HepG2 (cell line): ENCODE results near the gene HNRNPM. TPM values are rescaled to one million over a fixed set of nuclear protein-coding genes. Genes with fewer than 3 reads are reported as not detected.

Experiments
- ATAC-seq: fragments of 200-7000 bp; cut with Tn5 transposase; 3 replicates; pipeline ENCODE4 v1.9.1; 2020; ENCODE audit warnings: mild to moderate bottlenecking, moderate library complexity
- BruUV-seq: library from RNA; stranded (reverse); fragments of 400-500 nt; replicated peaks from 2 replicates; lab custom pipeline; 2021; lab: Mats Ljungman, UMichigan
- CTCF ChIA-PET: fragments of 300-600 bp; formaldehyde crosslinking; extraction: SDS; loops from one replicate; lab custom pipeline; 2021; ENCODE audit warnings: low total read pairs, inconsistent platforms, low intra/inter-chr PET ratio; lab: Yijun Ruan, JAX
- POLR2A ChIA-PET: fragments of 350-600 bp; sonication (Branson Sonifier 250); formaldehyde crosslinking; loops from one replicate; lab custom pipeline; 2020; ENCODE audit warnings: antibody characterized with exemption, inconsistent platforms; lab: Yijun Ruan, JAX
- DNase-seq: peaks from one replicate; pipeline ENCODE4 v3.0.0-alpha.2; 2015; ENCODE audit warnings: low spot score
- FAIRE-seq: peaks from 3 replicates; lab custom pipeline; 2011; peaks lifted over from hg19 to GRCh38; lab: Jason Lieb, UNC
- H2AFZ ChIP-seq: one replicate; pipeline ENCODE4 v1.6.1; 2011; ENCODE audit warnings: low read length, inconsistent platforms
- H3K27ac ChIP-seq: fragments of 300-600 bp; 3 replicates; pipeline ENCODE4 v1.8.0; 2011; ENCODE audit warnings: mixed run types, mild to moderate bottlenecking, mixed read lengths, low read length, inconsistent platforms; ENCODE audit not compliant: insufficient read depth; ENCODE audit errors: extremely low read length
- H3K27me3 ChIP-seq, 2 experiments: fragments of 200-600 bp in 1 of 2; 2 replicates in 1 of 2; 3 replicates in 1 of 2; pipeline versions ENCODE4 v1.6.0 to v1.8.0; 2011; ENCODE audit warnings: low read length in 2 of 2, mild to moderate bottlenecking in 2 of 2, moderate library complexity in 2 of 2, inconsistent platforms in 1 of 2; ENCODE audit not compliant: insufficient read depth in 2 of 2, control insufficient read depth in 1 of 2
- H3K36me3 ChIP-seq, 2 experiments: fragments of 200-600 bp in 1 of 2; replicated peaks in 1 of 2; 2 replicates in 1 of 2; 3 replicates in 1 of 2; pipeline versions ENCODE4 v1.5.1 to v1.8.0; 2011; ENCODE audit warnings: low read length in 2 of 2, inconsistent platforms in 1 of 2; ENCODE audit not compliant: insufficient read depth in 2 of 2, control insufficient read depth in 1 of 2
- H3K4me1 ChIP-seq: 2 replicates; pipeline ENCODE4 v1.5.1; 2012; ENCODE audit warnings: low read length, inconsistent platforms; ENCODE audit not compliant: insufficient read depth
- H3K4me2 ChIP-seq: 2 replicates; pipeline ENCODE4 v1.6.0; 2011; ENCODE audit warnings: low read depth, low read length, inconsistent platforms
- H3K4me3 ChIP-seq, 3 experiments: fragments of 200-600 bp in 1 of 3; sonication (generic), shearing (Covaris generic) in 1 of 3; replicated peaks in 1 of 3; 2 replicates each; pipeline ENCODE4 v1.5.1; 2011 to 2016; ENCODE audit warnings: low read length in 3 of 3, inconsistent platforms in 2 of 3, low read depth in 2 of 3, mild to moderate bottlenecking in 2 of 3, control low read depth in 1 of 3, mixed read lengths in 1 of 3; ENCODE audit not compliant: insufficient read depth in 1 of 3
- H3K79me2 ChIP-seq: one replicate; pipeline ENCODE4 v1.6.1; 2011; ENCODE audit warnings: low read length, inconsistent platforms; ENCODE audit not compliant: insufficient read depth
- H3K9ac ChIP-seq: 2 replicates; pipeline ENCODE4 v1.6.0; 2011; ENCODE audit warnings: mild to moderate bottlenecking, low read depth, low read length, inconsistent platforms; ENCODE audit not compliant: insufficient read depth
- H3K9me3 ChIP-seq: 2 replicates; pipeline ENCODE4 v1.5.1; 2012; ENCODE audit warnings: mild to moderate bottlenecking, low read length
- H4K20me1 ChIP-seq: 2 replicates; pipeline ENCODE4 v1.6.0; 2011; ENCODE audit warnings: inconsistent platforms, mild to moderate bottlenecking, low read length, moderate library complexity; ENCODE audit not compliant: insufficient read depth
- CBX5 ChIP-seq: sonication (generic); formaldehyde crosslinking; IDR thresholded peaks from 2 replicates; pipeline ENCODE4 v1.4.0; 2020; ENCODE audit warnings: missing genetic modification reagents, borderline replicate concordance
- CSRNP1 ChIP-seq: sonication (generic); formaldehyde crosslinking; IDR thresholded peaks from 2 replicates; pipeline ENCODE4 v1.8.1; 2023; ENCODE audit warnings: mild to moderate bottlenecking, missing genetic modification reagents
- ELF3 ChIP-seq: IDR thresholded peaks from 2 replicates; pipeline ENCODE4 v1.6.1; 2016; ENCODE audit warnings: missing genetic modification reagents, missing compliant biosample characterization
- ETV5 ChIP-seq: IDR thresholded peaks from 2 replicates; pipeline ENCODE4 v1.6.1; 2018; ENCODE audit warnings: missing biosample characterization, missing genetic modification reagents, inconsistent platforms, borderline replicate concordance
- HMGA1 ChIP-seq: sonication (generic); formaldehyde crosslinking; conservative IDR thresholded peaks from 2 replicates; pipeline ENCODE4 v1.4.0; 2020; ENCODE audit warnings: missing genetic modification reagents
- PHF8 ChIP-seq: sonication (generic); formaldehyde crosslinking; IDR thresholded peaks from 2 replicates; pipeline ENCODE4 v1.5.0; 2020; ENCODE audit warnings: missing genetic modification reagents
- SP1 ChIP-seq, 2 experiments: fragments of 450-650 bp in 1 of 2; sonication (generic) in 1 of 2; formaldehyde crosslinking in 1 of 2; IDR thresholded peaks; 2 replicates each; pipeline versions ENCODE4 v1.4.0 to v1.6.1; 2016 to 2020; ENCODE audit warnings: missing genetic modification reagents in 1 of 2
- SYNCRIP ChIP-seq: fragments of 200-400 bp; formaldehyde crosslinking; IDR thresholded peaks from 2 replicates; pipeline ENCODE4 v1.6.1; 2018; ENCODE audit warnings: mild to moderate bottlenecking, low read depth, low read length; ENCODE audit not compliant: insufficient read depth
- ZNF251 ChIP-seq: sonication (generic); formaldehyde crosslinking; IDR thresholded peaks from 2 replicates; pipeline ENCODE4 v1.9.0; 2021; ENCODE audit warnings: mild to moderate bottlenecking, missing genetic modification reagents
- WGBS: methylation state at CpG from one replicate; pipeline ENCODE4 v1.1.6; 2017; ENCODE audit warnings: low lambda C conversion rate; 5-methylcytosine and 5-hydroxymethylcytosine counted together
- in situ Hi-C: cut with HindIII; loops from 2 replicates; pipeline ENCODE4 v1.10.0; 2017; ENCODE audit warnings: low pct_unique_long_range_greater_than_20kb; ENCODE audit not compliant: extremely low pct_ligation_motif_present
- intact Hi-C: fragments of 100-400 bp; cut with micrococcal nuclease; formaldehyde crosslinking; loops from one replicate; pipeline ENCODE4 v1.10.0; 2022; ENCODE audit not compliant: unreplicated experiment
- polyA plus RNA-seq, 8 experiments: library from polyadenylated mRNA; depleted of rRNA in 3 of 8; stranded (reverse) in 7 of 8; unstranded in 1 of 8; fragments of >200 nt; fragmentation: Illumina TruSeq in 4 of 8; extraction: Trizol in 4 of 8; gene quantifications; 2 replicates each; pipeline versions ENCODE4 v1.2.1 to v1.2.3, GENCODE V29; 2011 to 2016; ENCODE audit warnings: low read depth in 4 of 8, missing spikeins in 1 of 8, mixed read lengths in 1 of 8; ENCODE audit not compliant: insufficient read depth in 1 of 8
- total RNA-seq, 5 experiments: library from RNA; depleted of rRNA; stranded (reverse); fragments of >200 nt; fragmentation: Illumina TruSeq; extraction: Trizol; gene quantifications; 2 replicates each; pipeline ENCODE4 v1.2.3, GENCODE V29; 2016; ENCODE audit warnings: low read depth in 1 of 5
- TF ChIP-seq, protein P1 (sequence below): sonication (generic); formaldehyde crosslinking; IDR thresholded peaks from 2 replicates; pipeline ENCODE4 v1.4.0; 2020; ENCODE audit warnings: missing genetic modification reagents
- TF ChIP-seq, protein P2 (sequence below): sonication (generic); formaldehyde crosslinking; IDR thresholded peaks from 2 replicates; pipeline ENCODE4 v1.5.0; 2020; ENCODE audit warnings: mild to moderate bottlenecking, missing genetic modification reagents
- TF ChIP-seq, protein P3 (sequence below): sonication (generic); formaldehyde crosslinking; IDR thresholded peaks from 2 replicates; pipeline ENCODE4 v1.8.0; 2022; ENCODE audit warnings: mild to moderate bottlenecking, missing genetic modification reagents; ENCODE audit not compliant: insufficient replicate concordance

HNRNPM gene
- total and polyA plus RNA-seq, 2 of the 13 experiments (the other 11 are each of a cell fraction or from before 2014, with no cell fraction given): 56.7 to 102 TPM

GRCh38 chr19:8468761-8469373 lies 24.1 kb downstream of the HNRNPM start:
- FAIRE-seq (no peak), DNase-seq (no peak), ATAC-seq (no peak)
- peaks cover 46 to 89% of the 10 kb centered on the region in 2 experiments for H3K36me3 ChIP-seq
- H3K79me2 ChIP-seq: peaks cover 24% of the 10 kb centered on the region
- intact Hi-C loops: no loop called here
- ChIA-PET CTCF (no interaction called here), POLR2A (no interaction called here)
- H2AFZ ChIP-seq: no peak overlapping the region
- WGBS: 97% methylated on average over 8 of the region's 8 CpGs
- H3K4me2 ChIP-seq: no peak overlapping the region
- in situ Hi-C loops: no loop called here
- no peak overlapping the region for H3K4me3 ChIP-seq
- no peak overlapping the region for H3K9ac ChIP-seq
- H4K20me1 ChIP-seq: peaks cover 5% of the 10 kb centered on the region; the same call in 1 of the 2 replicates
- H3K27ac ChIP-seq: no peak overlapping the region
- no peak for TF ChIP-seq PHF8 (CRISPR knock-in tag)
- TF ChIP-seq, protein P1, sequence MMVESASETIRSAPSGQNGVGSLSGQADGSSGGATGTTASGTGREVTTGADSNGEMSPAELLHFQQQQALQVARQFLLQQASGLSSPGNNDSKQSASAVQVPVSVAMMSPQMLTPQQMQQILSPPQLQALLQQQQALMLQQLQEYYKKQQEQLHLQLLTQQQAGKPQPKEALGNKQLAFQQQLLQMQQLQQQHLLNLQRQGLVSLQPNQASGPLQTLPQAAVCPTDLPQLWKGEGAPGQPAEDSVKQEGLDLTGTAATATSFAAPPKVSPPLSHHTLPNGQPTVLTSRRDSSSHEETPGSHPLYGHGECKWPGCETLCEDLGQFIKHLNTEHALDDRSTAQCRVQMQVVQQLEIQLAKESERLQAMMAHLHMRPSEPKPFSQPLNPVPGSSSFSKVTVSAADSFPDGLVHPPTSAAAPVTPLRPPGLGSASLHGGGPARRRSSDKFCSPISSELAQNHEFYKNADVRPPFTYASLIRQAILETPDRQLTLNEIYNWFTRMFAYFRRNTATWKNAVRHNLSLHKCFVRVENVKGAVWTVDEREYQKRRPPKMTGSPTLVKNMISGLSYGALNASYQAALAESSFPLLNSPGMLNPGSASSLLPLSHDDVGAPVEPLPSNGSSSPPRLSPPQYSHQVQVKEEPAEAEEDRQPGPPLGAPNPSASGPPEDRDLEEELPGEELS: no peak
- TF ChIP-seq, protein P2, sequence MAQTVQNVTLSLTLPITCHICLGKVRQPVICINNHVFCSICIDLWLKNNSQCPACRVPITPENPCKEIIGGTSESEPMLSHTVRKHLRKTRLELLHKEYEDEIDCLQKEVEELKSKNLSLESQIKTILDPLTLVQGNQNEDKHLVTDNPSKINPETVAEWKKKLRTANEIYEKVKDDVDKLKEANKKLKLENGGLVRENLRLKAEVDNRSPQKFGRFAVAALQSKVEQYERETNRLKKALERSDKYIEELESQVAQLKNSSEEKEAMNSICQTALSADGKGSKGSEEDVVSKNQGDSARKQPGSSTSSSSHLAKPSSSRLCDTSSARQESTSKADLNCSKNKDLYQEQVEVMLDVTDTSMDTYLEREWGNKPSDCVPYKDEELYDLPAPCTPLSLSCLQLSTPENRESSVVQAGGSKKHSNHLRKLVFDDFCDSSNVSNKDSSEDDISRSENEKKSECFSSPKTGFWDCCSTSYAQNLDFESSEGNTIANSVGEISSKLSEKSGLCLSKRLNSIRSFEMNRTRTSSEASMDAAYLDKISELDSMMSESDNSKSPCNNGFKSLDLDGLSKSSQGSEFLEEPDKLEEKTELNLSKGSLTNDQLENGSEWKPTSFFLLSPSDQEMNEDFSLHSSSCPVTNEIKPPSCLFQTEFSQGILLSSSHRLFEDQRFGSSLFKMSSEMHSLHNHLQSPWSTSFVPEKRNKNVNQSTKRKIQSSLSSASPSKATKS (CRISPR knock-in tag): no peak
- TF ChIP-seq, protein P3, sequence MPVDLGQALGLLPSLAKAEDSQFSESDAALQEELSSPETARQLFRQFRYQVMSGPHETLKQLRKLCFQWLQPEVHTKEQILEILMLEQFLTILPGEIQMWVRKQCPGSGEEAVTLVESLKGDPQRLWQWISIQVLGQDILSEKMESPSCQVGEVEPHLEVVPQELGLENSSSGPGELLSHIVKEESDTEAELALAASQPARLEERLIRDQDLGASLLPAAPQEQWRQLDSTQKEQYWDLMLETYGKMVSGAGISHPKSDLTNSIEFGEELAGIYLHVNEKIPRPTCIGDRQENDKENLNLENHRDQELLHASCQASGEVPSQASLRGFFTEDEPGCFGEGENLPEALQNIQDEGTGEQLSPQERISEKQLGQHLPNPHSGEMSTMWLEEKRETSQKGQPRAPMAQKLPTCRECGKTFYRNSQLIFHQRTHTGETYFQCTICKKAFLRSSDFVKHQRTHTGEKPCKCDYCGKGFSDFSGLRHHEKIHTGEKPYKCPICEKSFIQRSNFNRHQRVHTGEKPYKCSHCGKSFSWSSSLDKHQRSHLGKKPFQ (CRISPR knock-in tag): no peak
- no peak for TF ChIP-seq ZNF251 (CRISPR knock-in tag)
- TF ChIP-seq ELF3 (CRISPR knock-in tag): no peak
- TF ChIP-seq HMGA1: no peak
- no peak for TF ChIP-seq SYNCRIP
- no peak for TF ChIP-seq ETV5 (CRISPR knock-in tag)
- TF ChIP-seq SP1 (IDR thresholded peaks at IDR 0.05): no peak
- no peak for TF ChIP-seq SP1 (CRISPR knock-in tag; IDR thresholded peaks at IDR 0.05)
- TF ChIP-seq CBX5 (CRISPR knock-in tag): no peak
- TF ChIP-seq CSRNP1 (CRISPR knock-in tag): no peak
- no peaks in the 10 kb centered on the region for H3K4me1 ChIP-seq
- no TSS peak for BruUV-seq
- H3K9me3 ChIP-seq: no peaks in the 10 kb centered on the region
- no peaks in the 10 kb centered on the region for H3K27me3 ChIP-seq
